Colonic mucosa (tissue), 4 donors: Measurements from ENCODE around the gene AFF4. TPM values are rescaled to one million over a fixed set of nuclear protein-coding genes. Genes with fewer than 3 reads are reported as not detected.

Experiments used
- DNase-seq: peaks from one replicate; pipeline ENCODE4 v3.0.0-alpha.2; 2020
- H3K27ac ChIP-seq: fragments of 200-600 bp; one replicate; pipeline ENCODE4 v1.8.0; 2021
- H3K27me3 ChIP-seq: fragments of 200-600 bp; one replicate; pipeline ENCODE4 v1.8.0; 2021
- H3K36me3 ChIP-seq: fragments of 200-600 bp; one replicate; pipeline ENCODE4 v1.8.0; 2021
- H3K4me1 ChIP-seq: fragments of 200-600 bp; one replicate; pipeline ENCODE4 v1.8.0; 2021; ENCODE audit warnings: mild to moderate bottlenecking
- H3K4me3 ChIP-seq: fragments of 200-600 bp; one replicate; pipeline ENCODE4 v1.8.0; 2021
- H3K9ac ChIP-seq, 2 donors: one replicate each; pipeline ENCODE4 v1.7.0; 2013; ENCODE audit warnings: control low read depth in 2 of 2, low read depth in 2 of 2, low read length in 2 of 2
- H3K9me3 ChIP-seq: fragments of 200-600 bp; one replicate; pipeline ENCODE4 v1.8.0; 2021
- intact Hi-C: fragments of 100-400 bp; cut with DNase I; formaldehyde crosslinking; loops from one replicate; pipeline ENCODE4 v1.14.1; 2022
- total RNA-seq, 2 donors: library from RNA; stranded (reverse); fragmentation: NEBNext Ultra II Directional in 1 of 2; extraction: Animal tissue kit (Norgen Biotek cat#: 25700) in 1 of 2; gene quantifications; one replicate each; pipeline ENCODE4 v1.2.1, GENCODE V29; 2021
- TF ChIP-seq, protein P1 (sequence below): fragments of 200-600 bp; IDR thresholded peaks from one replicate; pipeline ENCODE4 v1.8.0; 2022; ENCODE audit warnings: antibody characterized with exemption, mild to moderate bottlenecking
- donor health status: healthy.
- donor health status: DM: no; HTN: no; CAD: no.
- donor health status: DM: no; HTN: no; CAD: no.

The AFF4 gene
- total RNA-seq, 2 donors from 2014 or later, result 42.4 to 75.2 TPM

DNA sequence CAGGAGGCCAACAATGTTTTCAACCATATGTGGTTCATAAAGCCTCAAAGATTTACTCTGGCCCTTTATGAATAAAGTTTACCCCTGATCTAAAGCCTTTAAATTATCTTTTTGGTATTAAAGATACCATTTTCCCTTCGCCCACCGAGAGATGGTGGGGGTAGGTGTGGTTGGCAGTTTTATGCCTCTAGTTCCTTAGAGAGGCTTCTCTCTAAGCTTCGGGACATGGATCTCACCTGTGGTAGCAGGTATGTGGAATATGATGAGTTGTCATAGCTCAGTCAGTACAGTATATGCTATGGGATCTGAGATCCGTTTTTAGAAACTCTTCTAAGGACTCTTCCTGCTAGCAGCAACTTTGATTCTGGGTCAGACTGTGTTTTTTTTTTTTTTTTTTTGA, 94.7 kb downstream of the AFF4 start:
- Histone ChIP-seq H3K36me3 (no peaks in the 10 kb centered on the region), H3K27ac (no peak overlapping the region), H3K9me3 (no peaks in the 10 kb centered on the region), H3K27me3 (no peaks in the 10 kb centered on the region), H3K4me3 (no peak overlapping the region), H3K9ac (no peak overlapping the region), H3K4me1 (peaks cover 7% of the 10 kb centered on the region)
- TF ChIP-seq, protein P1, sequence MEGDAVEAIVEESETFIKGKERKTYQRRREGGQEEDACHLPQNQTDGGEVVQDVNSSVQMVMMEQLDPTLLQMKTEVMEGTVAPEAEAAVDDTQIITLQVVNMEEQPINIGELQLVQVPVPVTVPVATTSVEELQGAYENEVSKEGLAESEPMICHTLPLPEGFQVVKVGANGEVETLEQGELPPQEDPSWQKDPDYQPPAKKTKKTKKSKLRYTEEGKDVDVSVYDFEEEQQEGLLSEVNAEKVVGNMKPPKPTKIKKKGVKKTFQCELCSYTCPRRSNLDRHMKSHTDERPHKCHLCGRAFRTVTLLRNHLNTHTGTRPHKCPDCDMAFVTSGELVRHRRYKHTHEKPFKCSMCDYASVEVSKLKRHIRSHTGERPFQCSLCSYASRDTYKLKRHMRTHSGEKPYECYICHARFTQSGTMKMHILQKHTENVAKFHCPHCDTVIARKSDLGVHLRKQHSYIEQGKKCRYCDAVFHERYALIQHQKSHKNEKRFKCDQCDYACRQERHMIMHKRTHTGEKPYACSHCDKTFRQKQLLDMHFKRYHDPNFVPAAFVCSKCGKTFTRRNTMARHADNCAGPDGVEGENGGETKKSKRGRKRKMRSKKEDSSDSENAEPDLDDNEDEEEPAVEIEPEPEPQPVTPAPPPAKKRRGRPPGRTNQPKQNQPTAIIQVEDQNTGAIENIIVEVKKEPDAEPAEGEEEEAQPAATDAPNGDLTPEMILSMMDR, result no peak
- DNase-seq, result no peak
- intact Hi-C loops, result loop anchor here (5.0 kb wide), 1 partner anchor 36 kb away; the partner anchor contains the start of gene SHROOM1

DNA sequence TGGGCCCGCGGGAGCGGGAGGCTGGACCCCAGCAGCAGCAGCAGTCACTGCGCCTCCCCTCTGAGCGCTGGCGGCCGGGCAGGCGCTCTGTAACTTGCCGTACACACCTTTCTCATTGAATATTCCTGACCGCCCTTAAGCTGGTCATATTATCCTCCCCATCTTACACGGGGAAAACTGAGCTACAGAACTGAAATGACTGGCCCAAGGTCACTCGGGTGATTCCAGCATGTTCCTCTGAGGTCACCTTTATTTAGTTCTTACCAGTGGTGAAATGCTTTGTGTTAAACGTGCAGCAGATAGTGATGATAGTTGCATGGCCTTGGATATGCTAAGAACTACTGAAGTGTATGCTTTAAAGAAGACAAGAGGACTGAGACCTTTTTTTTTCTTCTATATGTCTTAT, 96.4 kb downstream of the AFF4 start:
- Histone ChIP-seq H3K27ac (peak overlapping the region; percentile 83), H3K4me3 (peak overlapping the region; percentile 72), H3K36me3 (no peaks in the 10 kb centered on the region), H3K9me3 (no peaks in the 10 kb centered on the region), H3K9ac (peak overlapping the region; percentile 70 to 94), H3K4me1 (peaks cover 7% of the 10 kb centered on the region), H3K27me3 (no peaks in the 10 kb centered on the region)
- intact Hi-C loops, result loop anchor here (5.0 kb wide), 1 partner anchor 35 kb away; the partner anchor contains the start of gene SHROOM1
- DNase-seq, result no peak
- TF ChIP-seq, protein P1, result no peak

DNA sequence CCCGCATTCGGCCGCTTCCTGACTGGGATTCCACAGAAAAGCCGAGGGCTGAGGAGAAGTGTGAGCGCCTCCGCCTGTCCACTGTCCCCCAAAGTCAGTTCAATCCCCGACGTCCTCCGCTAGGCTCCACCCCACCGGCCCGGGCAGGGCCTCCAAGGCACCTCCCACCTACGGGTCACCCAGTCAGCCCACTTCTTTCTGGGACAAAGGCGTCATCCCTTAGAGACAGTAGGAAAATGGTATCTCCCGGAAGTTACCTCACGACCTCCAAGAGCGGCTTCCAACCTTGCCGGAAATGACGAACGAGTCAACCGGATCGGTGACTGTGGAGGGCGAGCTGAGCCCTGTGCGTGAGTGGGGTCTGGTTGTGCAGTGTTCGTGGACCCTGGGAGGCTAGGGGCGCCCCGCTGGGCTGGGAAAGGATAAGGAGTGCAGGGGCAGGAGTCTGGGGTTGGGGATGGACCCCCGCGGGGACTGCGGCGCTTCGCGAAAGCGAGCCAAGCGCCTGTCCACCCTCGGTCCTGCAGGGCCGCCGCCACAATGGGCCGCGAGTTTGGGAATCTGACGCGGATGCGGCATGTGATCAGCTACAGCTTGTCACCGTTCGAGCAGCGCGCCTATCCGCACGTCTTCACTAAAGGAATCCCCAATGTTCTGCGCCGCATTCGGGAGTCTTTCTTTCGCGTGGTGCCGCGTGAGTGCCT, 96.9 kb downstream of the AFF4 start, which contains the start of the genes GDF9 and UQCRQ:
Gene GDF9, minus strand, starts transcription at position 128 of the 704 bp plus-strand sequence. CDS start 1,936 bp downstream, outside the sequence.
Gene UQCRQ, plus strand, starts transcription at position 301 of the 704 bp plus-strand sequence. Its CDS starts 240 bp downstream, at position 541.
- TF ChIP-seq, protein P1, result no peak
- H3K36me3 ChIP-seq, result no peaks in the 10 kb centered on the region
- peak within 1 kb of the TSS; percentile 83 for H3K27ac ChIP-seq
- H3K27me3 ChIP-seq, result no peaks in the 10 kb centered on the region
- no peaks in the 10 kb centered on the region for H3K9me3 ChIP-seq
- intact Hi-C loops, result loop anchor here (5.0 kb wide), 1 partner anchor 34 kb away; the partner anchor contains the start of gene SHROOM1
- H3K4me3 ChIP-seq, result peak within 1 kb of the TSS; percentile 72
- H3K4me1 ChIP-seq, result peaks cover 7% of the 10 kb centered on the region
- H3K9ac ChIP-seq, result peak within 1 kb of the TSS; percentile 70 to 94
- peak; percentile 98 for DNase-seq

DNA sequence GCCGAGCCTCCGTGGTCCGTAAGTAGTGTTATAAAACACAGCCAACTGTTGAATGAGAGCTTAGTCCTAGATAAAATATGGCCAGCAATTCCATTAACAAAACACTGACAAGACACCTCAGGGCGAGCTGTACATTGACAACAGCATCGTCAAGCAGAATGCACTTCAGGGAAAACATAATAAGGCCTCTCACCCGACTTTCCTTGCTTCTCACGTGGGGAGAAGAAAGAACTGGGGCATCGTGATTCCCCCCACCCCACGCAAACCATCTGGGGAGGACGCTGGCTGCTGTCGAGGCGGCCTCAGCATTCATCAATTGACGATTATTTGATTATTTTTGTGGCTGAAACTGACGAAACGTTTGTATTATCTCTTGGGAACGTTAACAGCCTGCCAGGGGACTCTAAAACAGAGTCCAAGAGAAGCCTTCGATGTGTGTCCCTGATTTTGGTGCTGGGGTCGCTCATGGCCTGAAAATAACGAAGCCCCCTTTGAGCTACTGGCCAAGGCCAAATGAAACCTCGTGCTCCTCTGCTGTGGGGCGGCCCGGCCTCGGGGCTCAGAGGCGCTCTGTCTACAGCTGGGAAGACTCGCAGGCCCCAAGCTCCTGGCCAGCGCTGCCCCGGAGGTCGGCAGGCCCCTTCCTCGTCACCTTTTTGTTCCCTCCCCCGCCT, 97.6 kb downstream of the AFF4 start:
- TF ChIP-seq, protein P1, result no peak
- Histone ChIP-seq H3K27me3 (no peaks in the 10 kb centered on the region), H3K36me3 (no peaks in the 10 kb centered on the region), H3K27ac (peak overlapping the region; percentile 83), H3K4me1 (peaks cover 7% of the 10 kb centered on the region), H3K4me3 (peak overlapping the region; percentile 72), H3K9me3 (no peaks in the 10 kb centered on the region), H3K9ac (peak overlapping the region; percentile 67 to 70)
- no peak for DNase-seq
- intact Hi-C loops, result loop anchor here (5.0 kb wide), 1 partner anchor 34 kb away; the partner anchor contains the start of gene SHROOM1

DNA sequence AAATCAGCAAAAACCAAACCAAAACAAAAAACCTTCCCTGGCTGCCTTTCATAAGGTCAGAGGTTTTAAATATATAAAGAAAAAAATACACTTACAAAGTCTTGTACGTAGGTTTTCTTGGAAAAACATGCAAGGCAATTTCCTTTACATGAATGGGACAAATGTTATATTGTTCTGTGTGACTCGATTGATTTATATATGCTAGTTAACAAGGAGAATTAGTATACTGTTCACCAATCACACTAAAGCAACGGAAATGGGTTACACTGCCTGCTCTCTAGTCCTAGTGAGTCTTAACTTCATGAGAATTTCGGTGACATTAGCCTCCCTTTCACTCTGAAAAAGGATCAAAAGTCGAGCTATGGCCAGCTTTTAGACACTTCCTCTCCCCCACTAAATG, 102.7 kb downstream of the AFF4 start:
- no peaks in the 10 kb centered on the region for H3K9me3 ChIP-seq
- intact Hi-C loops, result no loop called here
- no peaks in the 10 kb centered on the region for H3K27me3 ChIP-seq
- no peaks in the 10 kb centered on the region for H3K36me3 ChIP-seq
- no peaks in the 10 kb centered on the region for H3K4me1 ChIP-seq
- TF ChIP-seq, protein P1, result no peak
- H3K9ac ChIP-seq, result no peak overlapping the region
- H3K27ac ChIP-seq, result no peak overlapping the region
- DNase-seq, result no peak
- H3K4me3 ChIP-seq, result no peak overlapping the region
